GM21423 (cell line): Measurements from ENCODE around the gene RAB11A.

Source experiments
- ATAC-seq: cut with Tn5 transposase; IDR thresholded peaks from one replicate; pipeline ENCODE4 v1.9.1; 2021; ENCODE audit warnings: mild to moderate bottlenecking, moderate library complexity; ENCODE audit not compliant: unreplicated experiment

RAB11A gene

GRCh38 chr15:65869126-65869953 is at the start of gene RAB11A:
RAB11A (plus strand) TSS chr15:65869491; CDS start chr15:65869586, 95 bp downstream.
- peak; percentile 89 for ATAC-seq

GRCh38 chr15:65819563-65819960 is 49.7 kb upstream of the RAB11A start:
- no peak for ATAC-seq

GRCh38 chr15:65821070-65821469 is 48.2 kb upstream of the RAB11A start:
- no peak for ATAC-seq

- no peak for ATAC-seq
Measured at GRCh38 chr15:65822316-65822715, 47.0 kb upstream of the RAB11A start.

- no peak for ATAC-seq
Measured at GRCh38 chr15:65824031-65824743, 45.1 kb upstream of the RAB11A start.

- no peak for ATAC-seq
Measured at GRCh38 chr15:65824941-65825544, 44.2 kb upstream of the RAB11A start.

GRCh38 chr15:65827065-65827464 is 42.2 kb upstream of the RAB11A start:
- no peak for ATAC-seq

GRCh38 chr15:65828585-65828984 is 40.7 kb upstream of the RAB11A start:
- ATAC-seq: no peak

- no peak for ATAC-seq
Measured at GRCh38 chr15:65829130-65829764, 40.0 kb upstream of the RAB11A start.

GRCh38 chr15:65832549-65833364 is 36.5 kb upstream of the RAB11A start:
- ATAC-seq: no peak

GRCh38 chr15:65833501-65834205 is 35.6 kb upstream of the RAB11A start:
- no peak for ATAC-seq

- ATAC-seq: no peak
Measured at GRCh38 chr15:65834603-65835282, 34.5 kb upstream of the RAB11A start.

- ATAC-seq: no peak
Measured at GRCh38 chr15:65835447-65835846, 33.8 kb upstream of the RAB11A start.

- no peak for ATAC-seq
Measured at GRCh38 chr15:65836665-65837064, 32.6 kb upstream of the RAB11A start.

GRCh38 chr15:65837301-65838294 is 31.7 kb upstream of the RAB11A start:
- no peak for ATAC-seq

- ATAC-seq: no peak
Measured at GRCh38 chr15:65839354-65839901, 29.9 kb upstream of the RAB11A start.

GRCh38 chr15:65839985-65840384 is 29.3 kb upstream of the RAB11A start:
- ATAC-seq: no peak
